Embryonic facial prominence (tissue), 1 donor: ENCODE measurements around the gene TNFAIP8.
"Not testable (repeated sequence)": the region's sequence is repeated elsewhere in the genome, so short reads cannot be mapped to it uniquely, and the experiment has no call there.

ENCODE experiments used
- DNase-seq: peaks from one replicate; pipeline ENCODE4 v3.0.0-alpha.2; 2016; ENCODE audit errors: extremely low spot score

TNFAIP8 gene

GRCh38 chr5:119393746-119394145 is 37.9 kb downstream of the TNFAIP8 start:
- DNase-seq = no peak

- no peak for DNase-seq
These were observed 39.4 kb downstream of the TNFAIP8 start for GRCh38 chr5:119395080-119395836.

GRCh38 chr5:119396030-119396664 is 40.3 kb downstream of the TNFAIP8 start:
- DNase-seq = no peak

GRCh38 chr5:119397518-119398380 is 41.9 kb downstream of the TNFAIP8 start:
- no peak for DNase-seq

- DNase-seq = no peak
These were observed 43.1 kb downstream of the TNFAIP8 start for GRCh38 chr5:119398727-119399466.

- no peak for DNase-seq
These were observed 44.4 kb downstream of the TNFAIP8 start for GRCh38 chr5:119400245-119400644.

GRCh38 chr5:119402081-119402480 is 46.3 kb downstream of the TNFAIP8 start:
- no peak for DNase-seq

- no peak for DNase-seq
These were observed 46.7 kb downstream of the TNFAIP8 start for GRCh38 chr5:119402555-119402954.

- DNase-seq = no peak
These were observed 48.2 kb downstream of the TNFAIP8 start for GRCh38 chr5:119404033-119404432.

GRCh38 chr5:119405419-119405818 is 49.6 kb downstream of the TNFAIP8 start:
- no peak for DNase-seq

- no peak for DNase-seq
These were observed 50.8 kb downstream of the TNFAIP8 start for GRCh38 chr5:119406551-119407110.

- no peak for DNase-seq
These were observed 53.5 kb downstream of the TNFAIP8 start for GRCh38 chr5:119409235-119409815.

GRCh38 chr5:119410448-119411159 is 54.8 kb downstream of the TNFAIP8 start:
- DNase-seq = no peak

GRCh38 chr5:119411361-119412278 is 55.8 kb downstream of the TNFAIP8 start:
- DNase-seq = peak; percentile 66

GRCh38 chr5:119412279-119413227 is 56.7 kb downstream of the TNFAIP8 start:
- DNase-seq = no peak

- not testable (repeated sequence) for DNase-seq
These were observed 58.4 kb downstream of the TNFAIP8 start for GRCh38 chr5:119414124-119414734.

GRCh38 chr5:119417891-119418605 is 62.2 kb downstream of the TNFAIP8 start:
- no peak for DNase-seq
